ENCODE measurements around the gene MKX. TPM values are rescaled to one million over a fixed set of nuclear protein-coding genes. Genes with fewer than 3 reads are reported as not detected.

Gene MKX
- polyA plus RNA-seq, 2 of the 4 experiments (the other 2 are of a cell fraction): 0.03 TPM; not detected in 1

GRCh38 chr10:27671821-27672220 lies 73.8 kb downstream of the MKX start:
- no peak for TF ChIP-seq RFX5 (IDR thresholded peaks at IDR 0.05)
- no peak for TF ChIP-seq FOSL2 (IDR thresholded peaks at IDR 0.05)
- no peak for TF ChIP-seq FOSL2 (CRISPR knock-in tag; IDR thresholded peaks at IDR 0.05)
- TF ChIP-seq SREBF2 (IDR thresholded peaks at IDR 0.05): no peak
- TF ChIP-seq TP53 (CRISPR knock-in tag; IDR thresholded peaks at IDR 0.05): no peak
- no peak for TF ChIP-seq FOXS1 (CRISPR knock-in tag; IDR thresholded peaks at IDR 0.05)
- no peak for TF ChIP-seq SMC3 (IDR thresholded peaks at IDR 0.05)
- TF ChIP-seq JUN (IDR thresholded peaks at IDR 0.05): no peak
- no peak for TF ChIP-seq MAZ (IDR thresholded peaks at IDR 0.05; ENCODE audit: borderline replicate concordance, low read depth, low read length)
- TF ChIP-seq HMGXB4 (CRISPR knock-in tag; IDR thresholded peaks at IDR 0.05; ENCODE audit: borderline replicate concordance): no peak
- no peak for TF ChIP-seq E2F6 (IDR thresholded peaks at IDR 0.05; ENCODE audit: borderline replicate concordance, low read depth)
- no peaks in the 10 kb centered on the region for H3K4me1 ChIP-seq
- DNase-seq (ENCODE audit: low read depth in 1 of 2, low spot score in 1 of 2) (no peak), ATAC-seq (no peak), FAIRE-seq (no peak)
- ChIA-PET CTCF (no interaction called here), POLR2A (no interaction called here)
- no peak overlapping the region for H3K4me3 ChIP-seq
- no peak overlapping the region for H3K4me2 ChIP-seq
- no peak overlapping the region for H3K27ac ChIP-seq
- no peaks in the 10 kb centered on the region for H3K9me3 ChIP-seq
- 49% methylated on average over 4 of the region's 4 CpGs for WGBS (ENCODE audit: missing lambda C conversion rate)

GRCh38 chr10:27664461-27664860 lies 81.2 kb downstream of the MKX start:
- H3K4me3 ChIP-seq: no peak overlapping the region
- 30% methylated on average over 5 of the region's 5 CpGs for WGBS (ENCODE audit: missing lambda C conversion rate)
- CTCF ChIA-PET: no interaction called here
- FAIRE-seq (no peak), DNase-seq (ENCODE audit: low read depth in 1 of 2, low spot score in 1 of 2) (no peak), ATAC-seq (no peak)
- H3K9me3 ChIP-seq: no peaks in the 10 kb centered on the region
- H3K27ac ChIP-seq: no peak overlapping the region
- H3K4me2 ChIP-seq: no peak overlapping the region
- no peaks in the 10 kb centered on the region for H3K4me1 ChIP-seq
- POLR2A ChIA-PET: no interaction called here
- TF ChIP-seq ELK1 (IDR thresholded peaks at IDR 0.05; ENCODE audit: low read depth, low read length): no peak

- Histone ChIP-seq H3K4me2 (no peak overlapping the region), H3K27ac (no peak overlapping the region), H3K4me1 (no peaks in the 10 kb centered on the region), H3K9me3 (no peaks in the 10 kb centered on the region), H3K4me3 (no peak overlapping the region)
- no peak for TF ChIP-seq ZC3H11A (IDR thresholded peaks at IDR 0.05)
- no peak for TF ChIP-seq CHD4 (IDR thresholded peaks at IDR 0.05; ENCODE audit: borderline replicate concordance)
- no peak for TF ChIP-seq CTCF (IDR thresholded peaks at IDR 0.05)
- CTCF ChIA-PET: interaction anchor here (0.5 kb wide), 1 partner anchor 19 kb away, joined by 4 read pairs; no protein-coding TSS in a partner anchor
- FAIRE-seq (no peak), ATAC-seq (no peak), DNase-seq (ENCODE audit: low read depth in 1 of 2, low spot score in 1 of 2) (no peak)
- POLR2A ChIA-PET: no interaction called here
Observed at GRCh38 chr10:27663621-27664020, 82.0 kb downstream of the MKX start.
